LNCaP clone FGC (cell line): ENCODE results near the gene SPR.

Experiments used
- DNase-seq: peaks from one replicate; pipeline ENCODE4 v3.0.0-alpha.2; 2011; ENCODE audit warnings: low read depth
- H3K4me3 ChIP-seq: 2 replicates; pipeline ENCODE4 v1.5.1; 2011; ENCODE audit warnings: mild to moderate bottlenecking, low read depth, low read length, control low read depth
- TF ChIP-seq, protein P1 (sequence below): IDR thresholded peaks from 2 replicates; pipeline ENCODE4 v1.5.1; 2012; ENCODE audit warnings: mild to moderate bottlenecking; ENCODE audit not compliant: control insufficient read depth, insufficient read depth; ENCODE audit errors: extremely low read depth

SPR gene

DNA sequence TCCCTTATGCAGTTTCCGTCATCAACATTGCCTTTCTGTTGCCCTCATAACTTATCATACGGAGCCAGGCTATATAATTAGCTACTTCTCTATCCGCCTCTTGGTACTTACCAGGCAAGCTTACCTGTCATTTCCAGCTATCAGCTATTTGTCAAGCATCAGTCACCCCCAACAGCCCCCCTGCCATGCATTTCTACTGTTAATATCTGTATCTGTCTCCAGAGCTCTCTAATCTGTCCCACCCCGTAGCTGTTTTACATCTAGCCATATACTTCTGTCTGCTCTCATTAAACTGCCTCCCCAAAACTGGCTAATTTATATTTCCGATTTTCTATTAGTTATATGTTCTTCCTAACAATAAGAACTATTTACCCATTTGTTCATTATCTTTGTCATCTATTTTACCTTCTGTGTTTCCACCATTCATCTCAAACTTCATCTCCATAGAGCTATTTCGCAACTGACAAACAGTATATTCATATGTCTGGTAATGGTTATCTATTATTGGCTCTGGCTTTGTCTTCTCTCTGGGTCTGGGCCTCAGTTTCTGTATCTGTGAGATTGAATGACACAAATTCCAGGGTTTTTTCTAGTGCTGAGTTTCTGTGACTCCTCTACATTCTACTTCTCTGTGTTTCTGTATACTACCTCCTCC, 39.7 kb downstream of the SPR start:
- no peak for DNase-seq
- TF ChIP-seq, protein P1, sequence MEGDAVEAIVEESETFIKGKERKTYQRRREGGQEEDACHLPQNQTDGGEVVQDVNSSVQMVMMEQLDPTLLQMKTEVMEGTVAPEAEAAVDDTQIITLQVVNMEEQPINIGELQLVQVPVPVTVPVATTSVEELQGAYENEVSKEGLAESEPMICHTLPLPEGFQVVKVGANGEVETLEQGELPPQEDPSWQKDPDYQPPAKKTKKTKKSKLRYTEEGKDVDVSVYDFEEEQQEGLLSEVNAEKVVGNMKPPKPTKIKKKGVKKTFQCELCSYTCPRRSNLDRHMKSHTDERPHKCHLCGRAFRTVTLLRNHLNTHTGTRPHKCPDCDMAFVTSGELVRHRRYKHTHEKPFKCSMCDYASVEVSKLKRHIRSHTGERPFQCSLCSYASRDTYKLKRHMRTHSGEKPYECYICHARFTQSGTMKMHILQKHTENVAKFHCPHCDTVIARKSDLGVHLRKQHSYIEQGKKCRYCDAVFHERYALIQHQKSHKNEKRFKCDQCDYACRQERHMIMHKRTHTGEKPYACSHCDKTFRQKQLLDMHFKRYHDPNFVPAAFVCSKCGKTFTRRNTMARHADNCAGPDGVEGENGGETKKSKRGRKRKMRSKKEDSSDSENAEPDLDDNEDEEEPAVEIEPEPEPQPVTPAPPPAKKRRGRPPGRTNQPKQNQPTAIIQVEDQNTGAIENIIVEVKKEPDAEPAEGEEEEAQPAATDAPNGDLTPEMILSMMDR, result no peak
- no peak overlapping the region for H3K4me3 ChIP-seq

DNA sequence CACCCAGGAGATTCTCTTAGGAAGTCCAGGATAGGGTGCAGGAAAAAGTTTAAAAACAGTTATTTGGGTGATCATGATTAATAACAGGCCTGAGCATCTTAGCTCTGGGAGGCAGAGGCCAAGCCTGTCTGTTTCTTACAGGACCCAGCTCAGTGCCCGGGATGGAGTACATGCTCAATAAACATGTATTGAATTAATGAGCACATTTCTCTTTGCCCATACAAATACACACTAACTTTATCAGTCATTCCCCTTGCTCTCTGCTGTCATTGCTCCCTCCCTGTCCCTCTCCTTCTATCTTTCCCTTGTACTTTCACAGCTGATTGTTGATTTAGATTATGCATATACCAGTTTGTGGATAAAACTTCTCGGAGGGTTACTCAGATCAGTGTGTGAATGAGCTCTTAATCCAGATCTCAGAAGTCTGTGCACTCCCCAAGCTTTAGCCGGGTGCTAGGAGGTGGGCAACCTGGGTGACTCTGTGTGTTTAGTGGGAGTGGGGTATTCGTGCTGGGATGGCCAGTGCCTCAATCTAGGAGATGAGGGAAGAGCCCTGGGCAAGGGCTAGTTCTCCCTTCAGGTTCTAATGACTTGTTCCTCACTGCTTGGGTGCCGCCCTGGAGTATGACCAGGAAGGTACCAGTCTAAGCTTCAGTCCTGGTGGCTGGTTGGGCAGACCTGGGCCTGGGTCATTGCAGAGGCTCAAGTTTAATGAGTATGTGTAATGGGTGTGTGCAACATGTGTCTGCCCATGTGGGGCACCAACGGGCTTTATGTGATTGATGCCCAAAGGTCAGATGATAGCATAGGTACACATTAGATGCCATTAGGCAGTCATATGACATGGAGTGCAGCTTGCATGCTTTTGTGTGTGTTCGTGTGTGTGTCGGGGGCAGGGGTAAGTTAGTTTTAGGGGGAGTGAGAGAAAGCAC, 40.7 kb downstream of the SPR start:
- TF ChIP-seq, protein P1, result no peak
- no peak for DNase-seq
- H3K4me3 ChIP-seq, result no peak overlapping the region

- no peak for DNase-seq
- no peak overlapping the region for H3K4me3 ChIP-seq
- TF ChIP-seq, protein P1, result no peak
These were observed 41.8 kb downstream of the SPR start for GRCh38 chr2:72929010-72929409.

DNA sequence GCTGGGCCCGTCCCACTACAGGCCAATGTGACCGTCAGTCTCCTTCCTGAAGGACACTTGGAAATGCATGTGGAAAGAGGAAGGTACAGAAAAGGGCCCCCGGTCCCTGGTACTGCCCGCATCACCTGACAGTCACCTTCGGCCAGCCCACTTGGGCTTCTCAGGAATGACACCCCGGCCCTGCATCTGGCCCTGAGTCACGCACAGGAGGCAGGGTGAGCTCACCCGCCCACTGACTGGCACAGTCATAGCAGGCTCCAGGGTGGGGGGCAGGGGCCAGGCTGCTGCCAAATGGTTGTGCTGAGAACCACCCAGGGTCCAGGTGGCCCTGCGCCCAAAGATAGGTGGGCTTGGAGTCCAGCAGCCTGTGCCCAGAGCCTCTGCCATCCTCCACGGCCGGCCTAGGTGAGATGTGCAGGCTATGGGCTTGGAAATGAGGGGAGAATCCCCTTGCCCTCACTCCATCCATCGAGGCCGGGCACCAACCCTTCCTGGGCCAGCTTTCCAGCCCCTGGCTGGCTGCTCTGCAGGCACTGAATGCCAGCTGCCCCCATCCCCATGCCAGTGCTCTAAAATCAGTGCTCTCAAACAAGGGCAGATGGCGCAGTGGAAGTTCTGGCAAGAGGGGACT, 44.2 kb downstream of the SPR start:
- TF ChIP-seq, protein P1, result no peak
- no peak overlapping the region for H3K4me3 ChIP-seq
- DNase-seq, result no peak

GRCh38 chr2:72932045-72932740, 45.0 kb downstream of the SPR start:
- TF ChIP-seq, protein P1, result no peak
- no peak for DNase-seq
- H3K4me3 ChIP-seq, result no peak overlapping the region

DNA sequence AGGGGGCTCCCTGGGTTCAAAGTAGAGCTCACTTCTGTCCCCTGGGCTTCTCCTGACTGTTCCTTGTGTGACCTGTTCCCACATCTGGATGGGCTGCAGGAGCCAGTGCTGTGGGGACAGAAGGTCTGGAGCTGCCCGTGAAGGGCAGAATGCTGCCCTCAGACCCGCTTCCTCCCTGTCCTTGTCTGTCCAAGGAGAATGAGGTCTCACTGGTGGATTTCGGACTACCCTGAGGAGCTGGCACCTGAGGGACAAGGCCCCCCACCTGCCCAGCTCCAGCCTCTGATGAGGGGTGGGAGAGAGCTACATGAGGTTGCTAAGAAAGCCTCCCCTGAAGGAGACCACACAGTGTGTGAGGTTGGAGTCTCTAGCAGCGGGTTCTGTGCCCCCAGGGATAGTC, 45.6 kb downstream of the SPR start:
- TF ChIP-seq, protein P1, result no peak
- H3K4me3 ChIP-seq, result no peak overlapping the region
- DNase-seq, result no peak
